GM19395 (cell line): ENCODE data around the gene LRRC74B.
A peak's percentile ranks its signal among the peaks of the same experiment; 100 is the strongest.
"Not testable (repeated sequence)": the region's sequence is repeated elsewhere in the genome, so short reads cannot be mapped to it uniquely, and the experiment has no call there.

Source experiments
- ATAC-seq: cut with Tn5 transposase; IDR thresholded peaks from one replicate; pipeline ENCODE4 v1.9.1; 2021; ENCODE audit warnings: mild to moderate bottlenecking, moderate library complexity; ENCODE audit not compliant: unreplicated experiment

Gene LRRC74B, protein sequence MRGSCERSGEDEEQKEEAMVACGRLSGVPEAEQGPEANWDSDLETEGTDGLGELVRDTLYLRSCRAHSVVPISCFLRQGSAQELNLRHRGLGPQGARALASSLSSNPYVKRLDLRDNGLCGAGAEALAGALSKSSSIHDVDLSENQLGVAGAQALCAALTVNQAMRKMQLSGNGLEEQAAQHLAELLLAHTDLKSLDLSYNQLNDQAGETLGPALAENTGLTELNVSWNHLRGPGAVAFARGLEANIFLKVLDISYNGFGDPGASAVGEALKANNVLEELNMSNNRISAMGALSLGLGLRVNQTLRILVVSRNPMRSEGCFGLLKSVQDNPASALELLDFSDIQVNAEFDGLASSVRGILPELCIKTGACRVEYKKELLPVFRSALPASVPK

DNA sequence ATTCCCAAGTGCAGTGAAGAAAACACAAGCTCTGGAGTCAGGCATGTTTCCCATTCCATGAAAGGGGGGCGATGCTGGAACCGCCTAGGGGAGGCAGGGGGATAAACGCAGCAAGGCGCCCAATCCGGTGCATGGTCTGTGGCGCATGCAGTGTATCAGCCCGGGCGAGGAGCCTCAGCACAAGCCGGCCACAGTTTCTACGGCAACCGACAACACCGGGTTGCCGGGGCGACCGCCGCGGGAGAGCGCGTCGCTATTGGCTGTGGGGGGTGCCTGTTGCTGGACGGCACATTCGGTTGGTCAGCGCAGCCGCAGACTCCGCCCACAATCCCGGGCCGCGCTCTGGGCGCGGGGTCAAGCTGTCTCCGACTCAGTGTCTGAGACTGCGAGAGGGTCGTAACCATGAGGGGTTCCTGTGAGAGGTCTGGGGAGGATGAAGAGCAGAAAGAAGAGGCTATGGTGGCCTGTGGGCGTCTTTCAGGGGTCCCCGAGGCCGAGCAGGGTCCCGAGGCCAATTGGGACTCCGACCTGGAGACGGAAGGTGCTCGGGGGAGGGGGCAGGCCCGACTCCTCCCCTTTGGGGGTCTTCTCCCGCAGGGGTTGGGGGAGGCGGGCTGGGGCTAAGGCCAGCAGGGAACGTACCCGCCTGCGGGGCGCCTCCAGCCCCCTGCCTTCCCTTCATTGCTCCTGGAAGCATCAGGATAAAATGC is at the start of gene LRRC74B:
LRRC74B (plus strand) TSS at position 362 of the 710 bp plus-strand sequence; CDS start at position 403, 41 bp downstream.
- ATAC-seq = peak; percentile 77

DNA sequence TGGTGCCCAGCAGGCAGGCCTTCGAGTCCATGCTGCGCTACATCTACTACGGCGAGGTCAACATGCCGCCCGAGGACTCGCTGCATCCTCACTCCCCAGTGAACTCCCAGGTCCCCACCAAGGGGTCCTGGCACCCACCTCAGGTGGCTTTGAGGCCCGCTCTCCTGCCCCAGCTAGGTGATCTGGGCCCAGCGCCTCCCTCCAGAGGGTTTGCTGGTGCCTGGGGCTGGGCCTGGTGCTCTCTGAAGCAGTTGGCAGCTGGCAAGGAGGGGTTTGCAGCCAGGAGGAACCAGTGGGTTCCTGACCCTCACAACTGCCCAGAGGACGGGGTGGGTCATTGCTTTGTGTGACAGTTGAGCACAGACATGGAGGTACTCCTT is 49.7 kb upstream of the LRRC74B start:
- no peak for ATAC-seq

DNA sequence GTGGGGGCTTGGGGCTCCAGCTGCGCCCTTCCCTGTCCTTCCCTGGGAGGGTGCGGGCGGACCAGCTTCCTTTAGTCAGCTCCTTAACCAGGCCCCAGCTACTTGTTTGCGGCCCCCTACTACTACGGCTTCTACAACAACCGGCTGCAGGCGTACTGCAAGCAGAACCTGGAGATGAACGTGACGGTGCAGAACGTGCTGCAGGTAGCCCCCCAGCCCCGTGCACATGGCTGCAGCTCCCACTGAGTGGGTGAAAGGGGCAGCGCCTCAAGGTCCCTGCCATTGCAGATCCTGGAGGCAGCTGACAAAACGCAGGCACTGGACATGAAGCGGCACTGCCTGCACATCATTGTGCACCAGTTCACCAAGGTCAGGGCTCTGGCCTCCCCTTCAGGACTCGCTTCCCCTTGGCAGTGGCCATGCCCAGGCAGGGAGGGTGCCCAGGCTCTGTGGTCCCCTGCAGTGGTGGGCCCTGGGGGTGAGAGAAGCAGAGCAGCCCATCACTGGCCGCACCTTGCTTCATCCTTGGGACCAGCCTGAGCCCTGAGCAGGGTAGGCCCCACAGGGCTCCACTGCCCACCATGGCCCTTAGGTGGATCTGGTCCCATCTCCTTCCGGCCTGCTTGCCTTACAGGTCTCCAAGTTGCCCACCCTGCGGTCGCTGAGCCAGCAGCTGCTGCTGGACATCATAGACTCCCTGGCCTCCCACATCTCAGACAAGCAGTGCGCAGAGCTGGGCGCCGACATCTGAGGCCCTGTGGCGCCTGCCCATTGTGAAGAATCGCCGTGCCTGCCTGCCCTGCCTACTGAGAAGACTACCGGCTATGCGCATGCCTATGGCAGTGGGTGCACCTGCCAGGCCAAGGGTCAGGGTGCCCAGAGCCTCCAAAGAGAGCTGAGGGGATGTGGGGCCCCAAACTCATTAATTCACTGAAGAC is 48.9 kb upstream of the LRRC74B start:
- ATAC-seq = no peak

DNA sequence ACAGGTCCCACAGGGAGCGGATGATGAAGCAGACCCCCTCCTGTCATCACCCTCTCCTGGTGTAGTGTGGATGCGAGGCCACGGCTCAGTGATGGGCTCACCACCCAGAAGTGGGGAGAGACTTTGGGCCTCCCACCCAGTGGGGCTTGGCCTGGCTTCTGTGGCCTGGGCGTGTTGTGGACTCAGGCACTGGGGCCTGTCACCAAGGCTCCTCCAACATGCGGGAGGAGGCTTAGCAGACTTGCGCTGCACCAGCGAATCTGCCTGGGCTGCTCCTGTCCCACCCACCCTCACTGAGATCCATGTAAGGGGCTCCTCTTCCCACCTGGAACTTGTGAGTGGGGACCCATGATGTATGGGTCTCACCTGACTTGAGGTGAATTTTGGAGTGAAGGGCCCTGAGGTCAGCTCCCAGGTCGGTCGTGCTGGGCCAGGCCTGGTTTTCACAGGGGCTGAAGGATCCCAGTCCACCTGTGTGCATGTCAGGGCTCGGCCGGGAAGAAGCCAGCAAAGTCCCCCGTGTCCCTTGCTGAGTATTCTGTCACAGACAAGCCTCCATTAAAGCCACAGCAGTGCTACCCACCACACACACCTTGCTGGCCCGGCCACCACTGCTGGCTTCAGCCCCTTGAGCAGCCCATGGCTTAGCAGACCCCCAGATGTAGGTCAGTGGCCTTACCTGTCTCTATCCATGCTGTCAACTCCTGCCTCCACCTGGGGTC is 48.0 kb upstream of the LRRC74B start:
- ATAC-seq = no peak

DNA sequence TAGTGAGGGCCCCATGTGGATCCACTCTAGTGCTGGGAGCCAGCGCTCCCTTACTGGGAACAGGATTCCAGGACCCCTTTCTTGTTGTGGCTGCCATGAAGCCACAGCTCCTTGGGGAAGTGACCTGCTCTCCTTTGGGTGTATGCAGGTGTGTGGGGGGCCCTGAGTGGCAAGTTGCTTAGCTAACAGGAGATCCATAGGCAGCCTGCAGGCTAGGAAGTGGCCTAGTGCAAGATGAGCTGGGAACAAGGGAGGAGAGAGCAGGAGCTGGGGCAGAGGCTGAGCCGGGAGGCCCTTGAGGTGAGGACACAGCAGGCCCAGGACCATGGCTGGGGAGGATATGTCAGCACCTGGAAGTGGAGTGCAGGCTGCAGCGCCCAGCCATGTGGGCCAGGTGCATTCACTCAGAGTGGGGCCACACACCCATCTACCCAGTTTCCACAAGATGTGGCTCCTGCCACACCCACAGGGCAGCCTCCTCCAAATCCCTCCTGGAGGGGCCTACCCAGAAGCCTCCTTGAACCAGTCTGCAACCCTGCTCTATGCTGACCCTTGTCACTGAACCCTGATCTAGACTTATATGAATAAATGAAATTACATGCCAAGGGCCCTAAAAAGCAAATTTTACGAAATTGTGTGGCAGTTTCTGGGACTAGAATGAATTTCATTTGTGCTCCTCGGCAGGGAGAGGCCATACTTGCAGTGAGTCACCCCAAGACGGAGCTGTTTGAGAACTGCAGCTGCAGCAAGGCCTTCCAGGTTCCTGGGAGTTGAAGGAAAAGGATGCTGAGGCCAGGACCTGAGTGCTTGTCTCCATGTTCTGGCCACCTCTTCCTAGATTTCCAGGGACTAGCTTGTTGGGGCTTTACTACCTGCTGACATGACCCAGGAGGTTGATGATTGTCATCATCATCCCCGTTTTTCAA is 47.1 kb upstream of the LRRC74B start:
- no peak for ATAC-seq

DNA sequence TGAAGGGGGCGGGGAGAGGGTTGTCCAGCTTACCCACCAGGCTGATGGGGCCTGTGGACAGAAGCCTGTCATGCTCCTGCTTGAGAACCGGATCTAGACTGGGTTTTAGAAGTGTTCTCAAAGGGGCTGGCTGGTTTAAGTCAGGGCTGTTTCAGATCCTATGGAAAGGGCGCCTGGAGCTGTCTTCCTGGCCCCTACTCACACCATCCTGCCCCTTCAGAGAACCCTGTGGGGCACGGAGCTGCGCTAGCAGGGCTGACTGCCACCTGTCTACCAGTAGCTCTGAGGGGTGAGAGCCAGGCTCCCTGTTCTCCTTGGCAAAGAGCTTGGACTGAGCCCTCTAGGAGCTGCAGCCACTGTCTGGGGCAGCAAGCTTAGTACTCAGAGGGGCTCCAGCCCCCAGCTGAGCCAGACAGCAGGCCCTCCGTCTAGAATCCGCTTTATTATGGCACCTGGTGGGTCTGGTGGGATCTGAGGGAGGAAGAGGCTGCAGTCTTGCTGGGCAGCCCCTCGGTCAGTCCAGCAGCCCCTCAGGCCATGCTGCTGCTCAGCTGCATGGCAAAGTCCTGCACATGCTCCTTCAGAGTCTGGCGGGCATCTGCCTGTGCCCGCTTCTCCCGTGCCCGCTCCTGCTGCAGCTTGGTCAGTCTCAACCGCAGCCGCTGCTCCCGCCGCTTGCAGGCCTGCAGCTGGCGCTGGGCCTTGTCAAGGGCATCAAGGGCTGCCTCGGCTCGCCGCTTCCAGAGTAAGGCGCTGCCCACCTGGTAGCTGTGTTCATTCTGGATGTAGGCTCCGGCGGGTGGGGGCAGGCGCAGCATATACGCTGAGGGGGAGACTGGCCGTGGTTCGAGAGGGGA is 46.2 kb upstream of the LRRC74B start:
- ATAC-seq = no peak

DNA sequence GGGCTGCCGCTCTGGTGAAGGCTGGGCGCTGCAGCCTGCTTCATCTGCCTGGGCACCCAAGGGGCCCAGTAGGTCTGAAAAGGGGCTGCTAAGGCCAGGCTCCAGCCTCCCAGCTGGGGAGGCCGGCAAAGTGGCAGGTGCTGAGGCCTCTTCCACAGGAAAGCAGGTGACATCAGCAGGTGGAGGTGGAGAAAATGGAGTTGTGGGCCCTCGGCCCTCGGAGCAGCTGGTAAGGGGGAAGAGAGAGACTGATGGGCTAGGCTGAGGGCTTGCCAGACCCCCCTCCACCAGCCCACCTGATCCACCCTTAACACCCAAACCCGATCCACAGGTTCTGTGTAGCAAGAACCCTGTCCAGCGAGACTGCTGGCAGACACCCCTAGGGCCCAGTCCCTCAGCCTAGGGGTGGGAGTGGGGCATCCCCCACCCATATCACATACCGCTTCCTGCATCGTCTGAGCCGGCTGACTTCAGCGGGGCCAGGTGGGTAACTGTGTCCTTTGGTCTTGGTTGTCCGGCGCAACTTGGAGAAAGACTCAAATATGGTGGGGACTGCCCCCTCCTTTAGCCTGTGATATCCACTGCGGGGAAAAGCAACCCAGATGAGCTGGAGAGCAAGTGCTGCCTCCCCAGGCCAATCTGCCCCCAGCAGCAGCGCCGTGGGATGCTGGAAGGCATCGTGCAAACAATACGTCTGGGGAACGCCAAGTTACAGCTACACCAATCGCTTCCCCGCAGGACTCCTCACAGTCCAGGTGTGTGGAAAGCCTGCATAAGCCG is 45.3 kb upstream of the LRRC74B start:
- ATAC-seq = no peak

DNA sequence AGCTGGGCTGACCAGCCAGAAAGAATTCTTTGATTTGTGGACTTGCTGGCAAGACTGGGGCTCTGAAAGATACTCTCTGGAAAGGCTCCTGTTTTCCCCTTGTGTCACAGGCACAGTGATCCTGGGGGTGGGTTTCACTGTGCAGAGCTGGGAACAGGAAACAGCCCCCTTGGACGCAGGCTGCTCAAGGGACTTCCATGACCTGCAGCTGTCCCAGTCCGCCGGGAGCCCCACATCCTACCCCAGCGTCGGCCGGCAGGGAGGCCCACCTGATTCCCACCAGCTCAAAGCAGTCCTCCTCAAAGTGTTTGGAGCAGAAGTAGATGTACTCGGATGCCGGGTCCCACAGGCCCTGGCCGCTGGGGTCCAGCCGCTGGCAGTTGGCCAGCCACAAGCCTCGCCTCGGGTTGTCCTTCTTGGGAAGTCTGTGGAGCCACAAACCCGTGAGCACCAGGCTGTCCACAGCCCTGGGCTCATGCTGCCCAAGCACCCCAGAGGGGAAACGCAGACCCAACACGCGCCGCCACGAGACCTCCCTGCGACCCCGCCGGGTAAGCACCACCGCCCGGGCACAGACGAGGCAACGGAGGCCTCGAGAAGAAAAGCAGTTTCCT is 44.7 kb upstream of the LRRC74B start:
- peak; percentile 6 for ATAC-seq

DNA sequence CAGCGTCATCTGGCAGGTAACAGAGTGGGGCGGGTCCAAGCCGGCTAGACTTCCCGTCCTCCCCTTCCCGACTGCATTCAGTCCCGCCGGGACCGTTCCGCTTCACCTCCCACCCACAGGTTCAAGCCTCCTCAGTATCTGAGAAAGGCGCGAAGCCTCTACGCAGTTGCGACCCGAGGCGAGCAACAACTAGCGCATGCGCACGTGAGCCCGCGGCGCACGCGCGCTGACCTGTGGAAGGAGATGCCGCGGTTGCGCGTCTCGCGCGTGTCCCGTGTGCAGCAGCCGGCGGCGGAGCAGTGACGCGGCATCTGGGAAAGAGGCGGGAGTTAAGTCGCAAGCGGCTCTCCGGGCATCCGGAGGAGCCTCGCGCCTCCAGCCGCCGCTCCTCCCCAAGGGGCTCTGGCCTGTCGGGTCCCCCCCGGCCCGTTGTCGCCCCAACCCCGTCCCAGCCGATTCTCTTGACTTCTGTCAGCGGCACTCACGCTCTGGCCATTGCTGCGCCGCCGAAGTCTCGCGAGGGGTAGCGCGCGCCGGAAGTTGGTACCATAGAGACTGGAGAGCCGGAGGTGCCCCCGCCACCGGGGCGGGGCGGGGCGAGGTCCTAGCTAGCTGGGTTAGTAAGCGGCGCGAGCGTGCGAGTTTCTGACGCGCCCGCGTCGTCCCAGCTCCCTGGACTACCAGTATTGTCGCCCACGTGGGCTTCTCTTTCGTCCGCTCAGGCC is 44.0 kb upstream of the LRRC74B start, which contains the start of gene THAP7:
THAP7 (minus strand) TSS at position 518 of the 725 bp plus-strand sequence; CDS start at position 311, 207 bp downstream.
- peak; percentile 85 for ATAC-seq

DNA sequence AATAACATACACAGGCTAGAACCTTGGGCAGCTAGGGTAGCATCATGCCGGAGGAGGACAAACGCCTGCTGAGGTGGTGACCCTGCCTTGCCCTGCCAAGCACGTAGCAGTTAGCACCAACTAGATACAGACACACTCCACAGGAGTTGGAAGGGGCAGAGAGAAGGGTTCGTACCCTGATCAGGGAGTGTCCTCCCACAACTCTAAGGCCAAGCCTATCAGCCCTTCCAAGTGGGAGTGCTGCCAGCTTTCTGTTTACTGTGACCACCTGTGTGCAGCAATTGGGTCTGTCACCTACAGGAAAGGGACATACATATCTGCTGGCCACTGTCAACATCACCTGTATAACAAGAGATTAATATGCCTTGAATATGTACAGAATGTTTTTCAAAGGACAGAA is 42.0 kb upstream of the LRRC74B start:
- ATAC-seq = no peak

DNA sequence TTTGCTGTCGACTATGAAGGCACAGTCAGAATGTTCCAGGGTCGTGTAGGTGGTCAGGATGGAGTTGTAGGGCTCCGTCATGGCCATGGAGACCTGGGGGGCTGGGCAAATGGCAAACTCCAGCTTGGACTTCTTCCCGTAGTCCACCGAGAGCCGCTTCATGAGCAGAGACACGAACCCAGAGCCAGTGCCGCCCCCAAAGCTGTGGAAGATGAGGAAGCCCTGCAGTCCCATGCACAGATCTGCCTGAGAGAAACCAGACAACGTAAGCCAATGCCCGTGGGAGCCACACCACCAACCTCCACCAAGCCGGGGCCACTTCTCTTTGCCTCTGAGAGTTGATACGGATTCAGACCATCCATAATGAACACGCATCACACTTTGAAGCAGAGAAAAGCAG is 36.5 kb upstream of the LRRC74B start:
- not testable (repeated sequence) for ATAC-seq

DNA sequence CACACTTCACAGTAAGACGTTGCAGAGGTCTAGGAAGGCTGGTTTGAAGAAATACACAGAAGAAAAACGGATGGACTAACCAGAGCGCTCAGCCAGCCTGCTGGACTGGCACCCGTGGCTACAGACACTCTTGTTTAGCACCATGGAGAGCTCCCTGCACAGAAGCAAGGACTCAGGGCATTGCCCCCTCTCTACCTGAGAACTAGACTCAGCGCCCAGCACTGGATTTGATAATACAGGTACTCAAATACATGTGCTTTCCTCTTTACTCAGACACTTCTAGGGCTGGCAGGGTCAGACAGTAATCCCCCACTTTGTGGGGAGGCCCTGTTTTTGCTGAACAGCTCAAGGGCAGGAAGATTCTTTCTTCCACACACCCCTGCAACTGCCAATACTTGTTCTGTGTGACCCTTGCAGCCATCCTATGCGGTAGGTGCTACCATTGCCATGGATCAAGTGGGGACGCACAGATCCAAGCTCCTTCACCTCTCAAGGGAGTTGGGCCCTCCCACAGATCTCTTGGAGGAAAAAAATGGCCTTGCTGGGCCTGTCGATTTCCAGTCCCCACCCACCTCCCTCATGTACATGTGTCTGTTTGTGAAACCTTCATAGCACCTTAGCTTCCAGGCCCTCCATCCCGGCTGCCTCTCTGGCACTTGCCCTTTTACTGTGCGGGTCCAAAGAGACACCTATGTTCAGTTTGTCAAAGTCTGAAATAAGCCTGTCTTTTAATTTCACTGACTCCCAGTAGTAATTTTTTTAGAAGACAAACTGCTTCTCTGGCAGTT is 35.9 kb upstream of the LRRC74B start:
- ATAC-seq = no peak

DNA sequence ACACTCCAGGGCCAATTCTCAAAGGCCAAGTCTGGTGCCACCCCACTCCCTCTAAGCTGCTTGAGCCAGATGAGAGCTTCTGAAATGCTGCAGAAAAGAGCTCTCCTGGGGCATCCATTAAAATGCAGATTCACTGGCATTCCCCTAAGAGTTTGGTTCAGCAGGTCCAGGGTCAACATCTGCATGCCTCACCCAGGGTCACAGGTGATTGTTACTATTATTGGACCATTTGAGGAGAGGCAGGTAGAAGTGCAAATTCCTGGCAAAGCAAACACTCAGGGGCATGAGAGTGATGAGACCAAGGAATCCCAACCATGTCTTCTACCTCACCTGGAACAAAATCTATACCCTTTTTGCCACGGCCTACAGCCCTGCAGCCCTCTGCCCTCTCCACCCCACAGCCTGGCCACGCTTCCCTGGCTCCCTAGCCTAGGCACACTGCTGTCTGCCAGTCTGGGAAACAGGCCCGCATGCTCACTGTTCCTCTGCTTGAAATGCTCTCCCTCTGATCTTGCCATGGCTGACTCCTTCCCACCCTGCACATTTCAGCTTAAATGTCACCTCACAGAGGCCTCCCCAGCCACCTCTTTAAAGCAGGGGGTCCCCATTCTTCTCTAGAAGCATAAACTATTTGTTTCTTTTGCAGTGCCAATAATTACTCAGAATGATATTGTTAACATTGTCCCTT is 35.2 kb upstream of the LRRC74B start:
- ATAC-seq = no peak

DNA sequence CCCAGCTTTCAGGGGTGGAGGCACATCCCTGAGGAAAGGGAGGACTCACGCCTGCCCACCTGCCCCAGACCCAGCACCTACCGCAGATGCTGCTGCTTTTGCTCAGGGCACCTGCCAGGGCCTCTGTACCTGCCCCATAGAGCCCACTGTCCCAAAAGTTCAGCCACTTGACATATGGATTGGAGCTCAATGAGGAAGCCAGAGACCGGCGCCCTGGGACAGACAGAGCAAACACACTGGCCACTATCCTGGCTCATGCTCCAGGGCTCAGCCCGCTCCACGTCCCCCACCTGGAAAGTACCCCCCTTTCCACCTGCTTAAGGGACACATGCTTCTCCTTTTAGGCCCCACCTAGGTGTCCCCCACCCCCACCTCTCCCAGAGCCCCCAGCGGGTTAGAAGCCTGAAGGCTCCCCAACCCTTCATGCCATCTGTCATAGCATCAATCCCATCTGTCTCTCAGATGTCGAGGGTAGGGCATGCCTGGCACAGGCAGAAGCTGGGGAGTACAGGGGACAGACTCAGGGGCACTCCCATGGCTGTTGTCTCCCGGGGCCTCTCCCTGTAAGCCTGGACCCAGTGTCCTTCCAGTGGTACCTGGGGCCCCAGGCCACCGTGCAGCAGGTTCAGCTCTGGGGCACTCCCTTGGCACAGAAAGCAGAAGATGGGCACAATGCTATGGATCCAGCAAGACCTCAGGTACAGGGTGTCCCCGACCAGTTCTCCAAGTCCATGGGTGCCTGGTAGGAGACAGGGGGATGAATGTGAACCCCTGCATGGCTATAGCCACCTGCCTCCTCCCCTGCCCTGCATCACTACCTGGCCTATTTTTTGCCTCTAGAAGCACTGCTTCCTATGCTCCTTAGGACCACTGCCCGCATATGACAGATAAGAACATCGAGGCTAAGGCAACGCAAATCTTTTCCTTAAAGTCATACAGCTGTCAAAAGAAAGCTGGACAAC is 33.0 kb upstream of the LRRC74B start:
- ATAC-seq = no peak
